SK-N-SH treated with all-trans-retinoic acid at 6 μM for 48 hours (cell line): ENCODE measurements around the gene OR4K5.

Experiments
- ATAC-seq: fragments of 200-7000 bp; cut with Tn5 transposase; 3 replicates; pipeline ENCODE4 v1.9.1; 2020; ENCODE audit warnings: mild to moderate bottlenecking, moderate library complexity
- ARNTL ChIP-seq: fragments of 450-650 bp; formaldehyde crosslinking; IDR thresholded peaks from 2 replicates; pipeline ENCODE4 v1.5.0; 2020; ENCODE audit warnings: low read depth, mild to moderate bottlenecking, moderate library complexity, borderline replicate concordance
- BACH2 ChIP-seq: fragments of 250-450 bp; sonication (Bioruptor Pico); IDR thresholded peaks from 2 replicates; pipeline ENCODE4 v1.9.0; 2021; ENCODE audit warnings: mild to moderate bottlenecking, borderline replicate concordance
- CSDC2 ChIP-seq: fragments of 250-450 bp; sonication (Bioruptor Pico); IDR thresholded peaks from 2 replicates; pipeline ENCODE4 v1.5.0; 2020; ENCODE audit warnings: mild to moderate bottlenecking, moderate library complexity
- ESRRG ChIP-seq: fragments of 250-450 bp; sonication (Bioruptor Pico); IDR thresholded peaks from 2 replicates; pipeline ENCODE4 v1.6.1; 2021; ENCODE audit warnings: mild to moderate bottlenecking
- GLIS3 ChIP-seq: fragments of 250-450 bp; sonication (Bioruptor Pico); IDR thresholded peaks from 2 replicates; pipeline ENCODE4 v1.5.0; 2020; ENCODE audit warnings: mild to moderate bottlenecking, moderate library complexity
- ISL1 ChIP-seq: fragments of 250-450 bp; sonication (Bioruptor Pico); IDR thresholded peaks from 2 replicates; pipeline ENCODE4 v2.1.2; 2022; ENCODE audit warnings: mild to moderate bottlenecking, moderate library complexity
- OSR1 ChIP-seq: fragments of 250-450 bp; sonication (Bioruptor Pico); IDR thresholded peaks from 2 replicates; pipeline ENCODE4 v1.8.0; 2022; ENCODE audit warnings: moderate library complexity, mild to moderate bottlenecking, inconsistent platforms
- PPARA ChIP-seq: fragments of 250-450 bp; sonication (Bioruptor Pico); IDR thresholded peaks from 2 replicates; pipeline ENCODE4 v1.5.0; 2020; ENCODE audit warnings: mild to moderate bottlenecking, borderline replicate concordance
- RARB ChIP-seq: fragments of 250-450 bp; sonication (Bioruptor Pico); IDR thresholded peaks from 2 replicates; pipeline ENCODE4 v1.8.0; 2021; ENCODE audit warnings: mild to moderate bottlenecking, moderate library complexity
- SNAI2 ChIP-seq: fragments of 250-450 bp; sonication (Bioruptor Pico); IDR thresholded peaks from 2 replicates; pipeline ENCODE4 v1.5.0; 2020; ENCODE audit warnings: mild to moderate bottlenecking, moderate library complexity
- TCF4 ChIP-seq: fragments of 250-450 bp; sonication (Bioruptor Pico); IDR thresholded peaks from 2 replicates; pipeline ENCODE4 v1.8.0; 2021; ENCODE audit warnings: mild to moderate bottlenecking, moderate library complexity, borderline replicate concordance
- ZFP3 ChIP-seq: fragments of 250-450 bp; sonication (Bioruptor Pico); IDR thresholded peaks from 2 replicates; pipeline ENCODE4 v1.5.0; 2020; ENCODE audit warnings: mild to moderate bottlenecking, moderate library complexity
- ZFP30 ChIP-seq: fragments of 450-650 bp; formaldehyde crosslinking; IDR thresholded peaks from 2 replicates; pipeline ENCODE4 v1.5.0; 2022; ENCODE audit warnings: mild to moderate bottlenecking, moderate library complexity
- ZNF565 ChIP-seq: fragments of 450-650 bp; formaldehyde crosslinking; conservative IDR thresholded peaks from 2 replicates; pipeline ENCODE4 v1.5.0; 2020; ENCODE audit warnings: low read depth, mild to moderate bottlenecking, moderate library complexity
- ZNF70 ChIP-seq: fragments of 450-650 bp; formaldehyde crosslinking; IDR thresholded peaks from 2 replicates; pipeline ENCODE4 v1.5.0; 2020; ENCODE audit warnings: mild to moderate bottlenecking, moderate library complexity
- ZNF8 ChIP-seq: fragments of 450-650 bp; formaldehyde crosslinking; IDR thresholded peaks from 2 replicates; pipeline ENCODE4 v1.5.0; 2020; ENCODE audit warnings: mild to moderate bottlenecking, moderate library complexity
- TF ChIP-seq, protein P1 (sequence below): fragments of 250-450 bp; sonication (Bioruptor Pico); IDR thresholded peaks from 2 replicates; pipeline ENCODE4 v1.8.0; 2021; ENCODE audit warnings: low read depth, mild to moderate bottlenecking, moderate library complexity, borderline replicate concordance
- TF ChIP-seq, protein P2 (sequence below): fragments of 250-450 bp; sonication (Bioruptor Pico); IDR thresholded peaks from 2 replicates; pipeline ENCODE4 v1.5.1; 2020; ENCODE audit warnings: low read depth, mild to moderate bottlenecking, moderate library complexity
- TF ChIP-seq, protein P3 (sequence below): fragments of 250-450 bp; sonication (Bioruptor Pico); IDR thresholded peaks from 2 replicates; pipeline ENCODE4 v1.5.1; 2021; ENCODE audit warnings: mild to moderate bottlenecking, moderate library complexity
- TF ChIP-seq, protein P4 (sequence below): fragments of 250-450 bp; sonication (Bioruptor Pico); IDR thresholded peaks from 2 replicates; pipeline ENCODE4 v1.8.0; 2020; ENCODE audit warnings: mild to moderate bottlenecking, moderate library complexity, borderline replicate concordance
- TF ChIP-seq, protein P5 (sequence below): fragments of 250-450 bp; sonication (Bioruptor Pico); IDR thresholded peaks from 2 replicates; pipeline ENCODE4 v1.5.0; 2020; ENCODE audit warnings: mild to moderate bottlenecking, moderate library complexity

Gene OR4K5

DNA sequence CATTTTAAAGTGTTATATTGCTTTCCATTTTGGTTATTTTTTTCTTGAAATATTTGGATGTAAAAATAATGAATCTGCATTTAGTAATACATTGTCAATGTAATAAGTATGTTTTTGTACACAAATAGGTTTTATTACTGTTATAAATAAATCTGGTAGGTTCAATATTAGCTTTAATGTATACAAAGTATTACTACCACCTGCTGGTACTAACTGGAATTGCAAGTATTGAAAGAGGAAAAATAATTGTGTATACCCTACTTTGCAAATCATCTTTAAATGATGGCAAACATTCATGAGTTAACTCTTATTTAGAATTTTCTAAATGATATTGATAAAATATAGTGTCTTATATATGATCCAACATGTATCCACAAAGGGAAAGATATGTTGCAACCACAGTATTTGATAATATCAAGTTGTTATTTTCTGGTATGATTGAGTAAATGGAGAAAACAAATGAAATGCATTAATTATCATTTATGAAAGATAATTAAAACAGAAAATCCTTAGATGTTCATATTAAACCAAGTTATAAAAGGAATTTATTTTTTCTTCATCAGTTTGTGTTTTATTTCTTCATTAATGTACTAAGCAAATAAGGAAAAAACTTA, 42.3 kb upstream of the OR4K5 start:
- no peak for ATAC-seq
- no peak for TF ChIP-seq ESRRG
- TF ChIP-seq ZNF70 (CRISPR knock-in tag) = no peak
- TF ChIP-seq BACH2 (CRISPR knock-in tag) = no peak
- no peak for TF ChIP-seq SNAI2 (CRISPR knock-in tag)
- TF ChIP-seq, protein P1, sequence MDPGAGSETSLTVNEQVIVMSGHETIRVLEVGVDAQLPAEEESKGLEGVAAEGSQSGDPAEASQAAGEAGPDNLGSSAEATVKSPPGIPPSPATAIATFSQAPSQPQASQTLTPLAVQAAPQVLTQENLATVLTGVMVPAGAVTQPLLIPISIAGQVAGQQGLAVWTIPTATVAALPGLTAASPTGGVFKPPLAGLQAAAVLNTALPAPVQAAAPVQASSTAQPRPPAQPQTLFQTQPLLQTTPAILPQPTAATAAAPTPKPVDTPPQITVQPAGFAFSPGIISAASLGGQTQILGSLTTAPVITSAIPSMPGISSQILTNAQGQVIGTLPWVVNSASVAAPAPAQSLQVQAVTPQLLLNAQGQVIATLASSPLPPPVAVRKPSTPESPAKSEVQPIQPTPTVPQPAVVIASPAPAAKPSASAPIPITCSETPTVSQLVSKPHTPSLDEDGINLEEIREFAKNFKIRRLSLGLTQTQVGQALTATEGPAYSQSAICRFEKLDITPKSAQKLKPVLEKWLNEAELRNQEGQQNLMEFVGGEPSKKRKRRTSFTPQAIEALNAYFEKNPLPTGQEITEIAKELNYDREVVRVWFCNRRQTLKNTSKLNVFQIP (CRISPR knock-in tag) = no peak
- TF ChIP-seq, protein P2, sequence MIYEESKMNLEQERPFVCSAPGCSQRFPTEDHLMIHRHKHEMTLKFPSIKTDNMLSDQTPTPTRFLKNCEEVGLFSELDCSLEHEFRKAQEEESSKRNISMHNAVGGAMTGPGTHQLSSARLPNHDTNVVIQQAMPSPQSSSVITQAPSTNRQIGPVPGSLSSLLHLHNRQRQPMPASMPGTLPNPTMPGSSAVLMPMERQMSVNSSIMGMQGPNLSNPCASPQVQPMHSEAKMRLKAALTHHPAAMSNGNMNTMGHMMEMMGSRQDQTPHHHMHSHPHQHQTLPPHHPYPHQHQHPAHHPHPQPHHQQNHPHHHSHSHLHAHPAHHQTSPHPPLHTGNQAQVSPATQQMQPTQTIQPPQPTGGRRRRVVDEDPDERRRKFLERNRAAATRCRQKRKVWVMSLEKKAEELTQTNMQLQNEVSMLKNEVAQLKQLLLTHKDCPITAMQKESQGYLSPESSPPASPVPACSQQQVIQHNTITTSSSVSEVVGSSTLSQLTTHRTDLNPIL (CRISPR knock-in tag) = no peak
- no peak for TF ChIP-seq GLIS3 (CRISPR knock-in tag)
- TF ChIP-seq RARB = no peak
- no peak for TF ChIP-seq OSR1
- TF ChIP-seq, protein P3, sequence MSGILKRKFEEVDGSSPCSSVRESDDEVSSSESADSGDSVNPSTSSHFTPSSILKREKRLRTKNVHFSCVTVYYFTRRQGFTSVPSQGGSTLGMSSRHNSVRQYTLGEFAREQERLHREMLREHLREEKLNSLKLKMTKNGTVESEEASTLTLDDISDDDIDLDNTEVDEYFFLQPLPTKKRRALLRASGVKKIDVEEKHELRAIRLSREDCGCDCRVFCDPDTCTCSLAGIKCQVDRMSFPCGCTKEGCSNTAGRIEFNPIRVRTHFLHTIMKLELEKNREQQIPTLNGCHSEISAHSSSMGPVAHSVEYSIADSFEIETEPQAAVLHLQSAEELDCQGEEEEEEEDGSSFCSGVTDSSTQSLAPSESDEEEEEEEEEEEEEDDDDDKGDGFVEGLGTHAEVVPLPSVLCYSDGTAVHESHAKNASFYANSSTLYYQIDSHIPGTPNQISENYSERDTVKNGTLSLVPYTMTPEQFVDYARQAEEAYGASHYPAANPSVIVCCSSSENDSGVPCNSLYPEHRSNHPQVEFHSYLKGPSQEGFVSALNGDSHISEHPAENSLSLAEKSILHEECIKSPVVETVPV = no peak
- TF ChIP-seq ARNTL (CRISPR knock-in tag) = no peak
- no peak for TF ChIP-seq CSDC2 (CRISPR knock-in tag)
- no peak for TF ChIP-seq PPARA (CRISPR knock-in tag)
- no peak for TF ChIP-seq ISL1 (CRISPR knock-in tag)
- TF ChIP-seq ZFP30 (CRISPR knock-in tag) = no peak
- TF ChIP-seq ZNF8 (CRISPR knock-in tag) = no peak
- TF ChIP-seq ZNF565 (CRISPR knock-in tag) = no peak
- TF ChIP-seq ZFP3 (CRISPR knock-in tag) = no peak

DNA sequence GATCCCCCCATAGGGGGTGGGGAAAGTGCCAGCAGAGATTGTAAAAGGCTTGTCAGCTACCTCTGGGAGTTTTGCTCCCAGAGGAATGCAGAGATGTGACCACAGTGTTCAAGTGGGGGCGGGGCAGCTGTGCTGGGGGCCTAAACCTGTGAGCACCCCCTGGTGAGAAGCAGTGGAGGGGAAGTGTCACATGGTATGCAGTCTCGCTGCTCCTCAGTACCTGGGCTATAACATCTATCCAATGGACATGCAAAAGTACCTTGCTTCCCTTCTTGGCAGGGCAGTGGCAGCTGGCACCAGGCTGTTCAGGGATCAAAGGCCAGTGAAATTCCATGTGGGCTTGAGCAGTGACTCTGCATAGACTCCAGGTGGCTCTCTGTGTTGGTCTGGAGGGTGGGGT, 25.1 kb upstream of the OR4K5 start:
- no peak for ATAC-seq

More for the DNA sequence above, 25.1 kb upstream of the OR4K5 start:
- TF ChIP-seq, protein P4, sequence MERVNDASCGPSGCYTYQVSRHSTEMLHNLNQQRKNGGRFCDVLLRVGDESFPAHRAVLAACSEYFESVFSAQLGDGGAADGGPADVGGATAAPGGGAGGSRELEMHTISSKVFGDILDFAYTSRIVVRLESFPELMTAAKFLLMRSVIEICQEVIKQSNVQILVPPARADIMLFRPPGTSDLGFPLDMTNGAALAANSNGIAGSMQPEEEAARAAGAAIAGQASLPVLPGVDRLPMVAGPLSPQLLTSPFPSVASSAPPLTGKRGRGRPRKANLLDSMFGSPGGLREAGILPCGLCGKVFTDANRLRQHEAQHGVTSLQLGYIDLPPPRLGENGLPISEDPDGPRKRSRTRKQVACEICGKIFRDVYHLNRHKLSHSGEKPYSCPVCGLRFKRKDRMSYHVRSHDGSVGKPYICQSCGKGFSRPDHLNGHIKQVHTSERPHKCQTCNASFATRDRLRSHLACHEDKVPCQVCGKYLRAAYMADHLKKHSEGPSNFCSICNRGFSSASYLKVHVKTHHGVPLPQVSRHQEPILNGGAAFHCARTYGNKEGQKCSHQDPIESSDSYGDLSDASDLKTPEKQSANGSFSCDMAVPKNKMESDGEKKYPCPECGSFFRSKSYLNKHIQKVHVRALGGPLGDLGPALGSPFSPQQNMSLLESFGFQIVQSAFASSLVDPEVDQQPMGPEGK = no peak
- TF ChIP-seq, protein P3 = no peak
- no peak for TF ChIP-seq ZNF70 (CRISPR knock-in tag)
- no peak for TF ChIP-seq ZNF565 (CRISPR knock-in tag)
- no peak for TF ChIP-seq ARNTL (CRISPR knock-in tag)
- TF ChIP-seq RARB = no peak
- TF ChIP-seq BACH2 (CRISPR knock-in tag) = no peak
- no peak for TF ChIP-seq SNAI2 (CRISPR knock-in tag)
- TF ChIP-seq ZFP3 (CRISPR knock-in tag) = no peak
- TF ChIP-seq, protein P5, sequence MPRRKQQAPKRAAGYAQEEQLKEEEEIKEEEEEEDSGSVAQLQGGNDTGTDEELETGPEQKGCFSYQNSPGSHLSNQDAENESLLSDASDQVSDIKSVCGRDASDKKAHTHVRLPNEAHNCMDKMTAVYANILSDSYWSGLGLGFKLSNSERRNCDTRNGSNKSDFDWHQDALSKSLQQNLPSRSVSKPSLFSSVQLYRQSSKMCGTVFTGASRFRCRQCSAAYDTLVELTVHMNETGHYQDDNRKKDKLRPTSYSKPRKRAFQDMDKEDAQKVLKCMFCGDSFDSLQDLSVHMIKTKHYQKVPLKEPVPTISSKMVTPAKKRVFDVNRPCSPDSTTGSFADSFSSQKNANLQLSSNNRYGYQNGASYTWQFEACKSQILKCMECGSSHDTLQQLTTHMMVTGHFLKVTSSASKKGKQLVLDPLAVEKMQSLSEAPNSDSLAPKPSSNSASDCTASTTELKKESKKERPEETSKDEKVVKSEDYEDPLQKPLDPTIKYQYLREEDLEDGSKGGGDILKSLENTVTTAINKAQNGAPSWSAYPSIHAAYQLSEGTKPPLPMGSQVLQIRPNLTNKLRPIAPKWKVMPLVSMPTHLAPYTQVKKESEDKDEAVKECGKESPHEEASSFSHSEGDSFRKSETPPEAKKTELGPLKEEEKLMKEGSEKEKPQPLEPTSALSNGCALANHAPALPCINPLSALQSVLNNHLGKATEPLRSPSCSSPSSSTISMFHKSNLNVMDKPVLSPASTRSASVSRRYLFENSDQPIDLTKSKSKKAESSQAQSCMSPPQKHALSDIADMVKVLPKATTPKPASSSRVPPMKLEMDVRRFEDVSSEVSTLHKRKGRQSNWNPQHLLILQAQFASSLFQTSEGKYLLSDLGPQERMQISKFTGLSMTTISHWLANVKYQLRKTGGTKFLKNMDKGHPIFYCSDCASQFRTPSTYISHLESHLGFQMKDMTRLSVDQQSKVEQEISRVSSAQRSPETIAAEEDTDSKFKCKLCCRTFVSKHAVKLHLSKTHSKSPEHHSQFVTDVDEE (CRISPR knock-in tag) = no peak
- no peak for TF ChIP-seq ZFP30 (CRISPR knock-in tag)
- TF ChIP-seq ZNF8 (CRISPR knock-in tag) = no peak
- TF ChIP-seq CSDC2 (CRISPR knock-in tag) = no peak
- TF ChIP-seq, protein P1 (CRISPR knock-in tag) = no peak
- TF ChIP-seq ISL1 (CRISPR knock-in tag) = no peak
- TF ChIP-seq TCF4 (CRISPR knock-in tag) = no peak
